ENCODE results near the gene DTX2.
"Not testable (repeated sequence)": the region's sequence is repeated elsewhere in the genome, so short reads cannot be mapped to it uniquely, and the experiment has no call there.

DTX2 gene

DNA sequence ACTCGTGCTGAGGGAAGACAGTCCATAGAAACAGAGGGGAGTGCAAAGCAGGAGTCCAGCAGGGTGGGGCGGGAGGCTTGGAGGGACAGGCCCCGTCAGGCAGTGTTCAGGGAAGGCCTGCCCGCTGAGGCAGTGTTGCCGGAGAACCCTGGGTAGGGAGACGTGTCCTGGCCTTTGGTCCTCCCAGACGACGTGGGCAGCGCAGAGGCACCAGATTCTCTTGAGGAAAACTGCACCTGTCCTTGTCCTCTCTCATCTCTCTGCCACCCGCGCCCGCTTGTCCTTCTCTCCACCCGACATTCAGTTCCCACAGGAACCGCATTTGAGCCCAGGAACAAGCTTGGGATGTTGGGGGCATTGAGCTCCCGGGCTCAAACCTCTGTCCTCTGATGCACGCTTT is 34.2 kb downstream of the DTX2 start:
- DNase-seq, result not testable (repeated sequence)

DNA sequence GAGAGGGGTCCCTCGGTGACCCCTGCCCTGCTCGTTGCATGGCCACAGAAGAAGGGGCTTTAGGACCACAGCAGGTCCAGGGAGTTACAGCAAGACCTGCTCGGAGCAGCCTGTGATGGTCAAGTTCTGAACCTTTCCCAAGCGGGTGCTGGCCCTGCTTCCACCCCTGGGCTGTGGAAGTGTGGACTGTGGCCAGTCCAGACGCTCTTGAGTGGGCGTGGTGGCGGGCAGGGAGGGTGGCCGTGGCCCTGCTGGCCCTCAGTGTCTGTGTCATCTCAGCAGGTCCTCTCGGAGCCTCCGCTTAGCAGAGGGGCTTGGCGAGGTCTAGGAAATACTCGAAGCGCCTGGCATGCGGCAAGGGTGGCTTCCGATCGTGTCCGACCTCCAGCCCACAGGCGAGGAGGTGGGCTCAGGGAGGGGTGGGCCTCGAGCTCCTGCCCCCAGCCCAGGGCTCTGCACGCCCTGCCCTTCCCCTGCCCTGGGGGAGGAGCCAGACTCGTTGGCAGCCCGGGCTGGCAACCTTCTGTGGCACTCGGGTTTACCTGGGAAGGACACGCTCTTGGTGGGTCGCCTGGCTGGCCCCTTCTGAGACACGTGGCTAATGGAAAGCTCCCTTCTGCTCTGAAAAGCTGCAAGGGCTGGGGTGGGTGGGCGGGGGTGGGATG is 36.5 kb downstream of the DTX2 start:
- DNase-seq, result not testable (repeated sequence)

DNA sequence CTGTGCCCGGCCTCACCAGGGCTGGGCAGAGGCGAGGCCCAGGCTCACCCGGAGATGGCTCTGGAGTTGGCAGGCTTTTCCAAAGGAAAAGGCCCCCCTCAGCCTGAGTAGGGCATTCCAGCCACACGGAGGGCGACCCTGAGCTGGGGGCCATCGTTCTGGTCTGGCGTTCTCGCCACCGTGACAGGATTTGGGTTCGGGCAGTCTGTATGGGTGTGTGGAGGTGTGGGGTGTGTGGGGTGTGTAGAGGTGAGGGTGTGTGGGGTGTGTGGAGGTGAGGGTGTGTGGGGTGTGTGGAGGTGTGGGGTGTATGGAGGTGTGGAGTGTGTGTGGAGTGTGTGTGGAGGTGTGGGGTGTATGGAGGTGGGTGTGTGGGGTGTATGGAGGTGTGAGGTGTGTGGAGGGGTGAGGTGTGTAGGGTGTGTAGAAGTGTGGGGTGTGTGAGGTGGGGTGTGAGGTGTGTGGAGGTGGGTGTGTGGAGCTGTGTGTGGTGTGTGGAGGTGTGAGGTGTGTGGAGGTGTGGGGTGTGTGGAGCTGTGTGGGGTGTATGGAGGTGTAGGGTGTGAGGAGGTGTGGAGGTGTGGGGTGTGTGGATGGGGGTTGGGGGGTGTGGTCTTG is 37.2 kb downstream of the DTX2 start:
- not testable (repeated sequence) for DNase-seq

DNA sequence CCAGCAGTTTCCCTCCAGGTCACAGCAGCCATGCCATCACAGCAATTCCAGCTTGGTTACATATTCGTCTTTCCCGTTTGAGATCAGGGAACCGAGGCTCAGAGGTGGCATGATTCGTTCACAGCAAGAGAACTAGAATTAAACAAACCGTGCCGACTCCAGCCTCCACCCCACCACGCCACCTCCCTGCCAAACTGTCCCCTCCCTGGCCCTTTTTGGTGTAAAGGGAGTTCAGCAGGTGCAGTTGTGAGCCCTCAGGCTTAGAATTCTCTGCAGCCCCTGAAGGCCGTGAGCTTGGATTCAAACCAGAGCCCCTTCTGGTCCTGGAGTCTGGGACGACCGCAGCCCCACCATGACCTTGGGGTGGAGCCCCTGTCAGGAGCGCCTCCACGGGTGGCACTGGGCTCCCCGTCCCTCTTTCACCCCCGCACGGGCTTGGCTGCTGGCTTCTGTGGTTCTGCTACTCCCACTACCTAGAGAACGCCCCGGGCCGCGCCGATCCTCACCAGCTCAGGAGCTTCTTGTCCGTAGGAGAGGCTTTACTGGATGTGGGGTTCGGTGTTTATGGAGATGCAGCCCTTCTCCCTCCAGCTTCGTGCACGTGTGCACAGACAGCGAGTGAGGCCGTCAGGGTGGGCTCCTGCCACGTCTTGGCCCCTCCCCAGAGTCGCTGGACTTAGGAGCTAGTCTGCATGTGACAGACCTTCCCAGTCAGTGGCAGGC is 37.9 kb downstream of the DTX2 start:
- DNase-seq, result not testable (repeated sequence)

DNA sequence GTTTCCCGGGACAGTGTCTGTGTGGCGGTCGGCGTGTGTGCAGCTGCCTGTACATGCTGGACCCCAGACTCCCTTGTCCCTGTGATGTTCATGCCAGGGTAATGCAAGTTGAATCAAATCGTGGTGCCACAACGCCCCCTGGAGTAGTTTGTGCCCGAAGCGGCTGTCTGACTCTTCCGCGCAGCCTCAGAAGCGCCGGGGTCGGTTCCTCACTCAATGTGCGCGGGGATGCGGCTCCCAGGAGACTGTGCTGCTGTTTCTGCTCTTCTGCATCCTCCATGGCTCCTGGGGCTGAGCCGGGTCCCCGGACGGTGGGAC is 38.4 kb downstream of the DTX2 start:
- DNase-seq, result not testable (repeated sequence)

DNA sequence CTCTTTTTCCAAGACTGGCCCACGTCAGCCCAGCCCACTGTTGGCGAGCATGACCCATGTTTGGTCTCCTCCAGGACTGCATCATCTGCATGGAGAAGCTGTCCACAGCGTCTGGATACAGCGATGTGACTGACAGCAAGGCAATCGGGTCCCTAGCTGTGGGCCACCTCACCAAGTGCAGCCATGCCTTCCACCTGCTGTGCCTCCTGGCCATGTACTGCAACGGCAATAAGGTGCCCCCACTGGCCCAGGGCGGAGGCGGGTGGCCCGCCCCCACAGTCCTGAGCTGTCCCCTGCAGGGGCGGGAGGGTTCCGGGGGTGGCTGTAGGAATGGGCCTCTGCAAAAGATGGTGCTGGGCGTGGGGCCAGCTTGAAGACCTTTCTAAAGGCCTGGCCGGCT is 40.7 kb downstream of the DTX2 start:
- not testable (repeated sequence) for DNase-seq

DNA sequence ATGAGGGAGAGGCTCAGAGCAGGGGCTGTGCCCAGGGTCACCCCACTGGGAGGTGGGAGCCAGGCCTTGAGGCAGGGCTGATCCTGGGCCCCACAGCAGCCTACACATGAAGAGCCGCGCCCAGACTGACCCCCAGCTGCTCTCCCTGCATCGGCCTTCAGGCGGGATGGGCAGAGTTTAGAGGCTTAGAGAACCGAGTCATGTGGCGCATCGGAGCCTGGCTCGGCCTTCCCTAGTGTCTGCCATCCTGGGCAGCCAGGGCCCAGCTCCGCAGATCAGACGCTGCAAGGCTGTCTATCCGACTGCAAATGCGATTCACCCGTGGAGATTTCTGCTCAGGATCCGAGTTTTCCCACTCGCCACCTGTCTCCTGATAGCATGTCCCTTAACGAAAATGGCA is 41.3 kb downstream of the DTX2 start:
- DNase-seq, result not testable (repeated sequence)

DNA sequence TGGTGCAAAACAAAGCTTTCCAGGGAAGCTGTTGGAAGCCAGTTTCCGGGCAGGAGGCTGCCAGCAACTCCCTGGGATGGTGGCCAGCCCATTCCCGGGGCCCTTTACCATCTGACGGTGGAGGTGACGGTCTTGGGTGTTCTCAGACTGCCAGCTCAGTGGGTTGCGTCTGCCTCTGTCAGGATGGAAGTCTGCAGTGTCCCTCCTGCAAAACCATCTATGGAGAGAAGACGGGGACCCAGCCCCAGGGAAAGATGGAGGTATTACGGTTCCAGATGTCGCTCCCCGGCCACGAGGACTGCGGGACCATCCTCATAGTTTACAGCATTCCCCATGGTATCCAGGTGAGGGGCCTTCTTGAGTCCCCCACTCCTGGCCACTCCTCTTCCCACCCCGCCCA is 41.7 kb downstream of the DTX2 start:
- not testable (repeated sequence) for DNase-seq

DNA sequence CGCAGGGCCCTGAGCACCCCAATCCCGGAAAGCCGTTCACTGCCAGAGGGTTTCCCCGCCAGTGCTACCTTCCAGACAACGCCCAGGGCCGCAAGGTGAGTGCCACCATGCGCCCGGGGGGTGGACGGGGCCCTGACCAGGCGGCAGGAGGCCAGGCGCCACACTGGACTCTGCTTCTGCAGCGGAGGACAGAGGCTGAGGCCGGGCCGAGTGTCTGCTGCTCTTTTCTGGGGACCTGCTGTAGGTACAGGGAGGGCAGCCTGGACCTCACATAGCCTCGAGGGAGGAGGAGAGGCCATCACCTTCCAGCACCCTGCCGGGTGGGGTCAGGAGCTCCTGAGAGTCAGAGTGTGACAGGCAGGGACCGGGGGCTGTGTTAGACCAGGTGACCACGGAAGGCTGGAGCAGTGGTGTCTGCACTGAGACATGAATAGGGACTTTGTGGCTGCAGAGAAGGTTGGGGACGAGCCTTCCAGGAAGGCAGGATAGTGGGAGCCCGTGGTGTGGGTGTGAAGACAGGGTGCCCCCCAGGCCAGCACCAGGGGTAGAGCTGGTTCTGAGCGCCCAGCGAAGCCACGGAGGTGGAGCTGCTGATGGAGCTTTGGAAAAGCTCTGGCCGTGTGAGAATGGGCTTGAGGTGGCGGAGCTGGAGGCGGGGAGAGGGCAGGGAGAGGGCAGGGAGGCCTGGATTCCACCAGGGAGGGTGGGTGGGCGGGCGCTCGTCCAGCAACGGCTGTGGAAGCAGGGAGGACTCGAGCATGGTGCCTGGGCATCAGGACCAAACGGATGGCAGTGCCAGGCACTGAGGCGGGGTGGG is 43.0 kb downstream of the DTX2 start:
- not testable (repeated sequence) for DNase-seq

DNA sequence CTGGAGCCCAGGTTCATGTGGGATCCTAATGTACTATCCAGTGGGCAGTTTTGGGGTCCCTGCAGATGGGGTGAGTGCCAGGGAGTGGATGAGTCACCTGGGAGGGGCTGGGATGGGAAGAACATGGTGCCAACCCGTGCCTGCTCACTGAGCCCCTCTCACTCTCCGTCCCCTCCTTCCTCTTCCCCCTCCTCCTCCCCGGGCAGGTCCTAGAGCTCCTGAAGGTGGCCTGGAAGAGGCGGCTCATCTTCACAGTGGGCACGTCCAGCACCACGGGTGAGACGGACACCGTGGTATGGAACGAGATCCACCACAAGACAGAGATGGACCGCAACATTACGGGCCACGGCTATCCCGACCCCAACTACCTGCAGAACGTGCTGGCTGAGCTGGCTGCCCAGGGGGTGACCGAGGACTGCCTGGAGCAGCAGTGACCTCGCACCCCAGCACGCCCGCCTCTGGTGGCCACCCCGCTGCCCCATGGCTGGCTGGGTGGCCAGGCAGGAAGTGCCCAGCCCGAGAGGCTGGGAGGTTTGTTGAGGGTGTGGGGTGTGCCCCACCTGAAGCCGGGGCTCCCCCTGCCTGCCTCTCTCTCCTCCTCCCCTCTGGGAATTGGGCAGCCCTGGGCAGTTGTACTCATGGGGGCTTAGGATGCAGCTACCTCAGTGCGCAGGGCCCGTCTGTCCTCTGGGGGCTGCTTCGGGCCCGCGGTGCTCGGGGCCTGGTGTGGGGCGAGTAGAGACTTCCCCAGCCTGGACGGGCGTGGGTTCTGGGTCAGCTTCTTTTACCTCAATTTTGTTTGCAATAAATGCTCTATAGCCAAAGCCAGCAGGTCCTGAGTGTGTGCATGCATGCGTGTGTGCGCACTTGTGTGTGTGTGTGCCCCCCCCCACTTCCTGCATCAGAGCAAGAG is 43.9 kb downstream of the DTX2 start:
- no peak for DNase-seq

DNA sequence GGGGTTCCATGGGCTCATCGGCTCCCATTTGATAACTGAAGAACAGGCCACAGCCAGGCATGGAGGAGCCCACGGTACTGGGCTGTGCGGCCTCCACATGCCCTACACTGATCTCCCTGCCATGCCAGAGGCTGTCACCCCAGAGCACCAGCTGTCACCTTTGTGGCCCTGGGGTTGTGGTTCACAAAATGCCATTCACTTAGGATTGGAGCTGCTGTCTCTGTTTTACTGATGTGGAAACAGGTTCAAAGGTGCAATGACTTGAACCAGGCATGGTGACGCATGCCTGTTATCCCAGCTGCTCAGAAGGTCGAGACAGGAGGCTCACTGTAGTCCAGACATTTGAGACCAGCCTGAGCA is 44.6 kb downstream of the DTX2 start:
- no peak for DNase-seq

DNA sequence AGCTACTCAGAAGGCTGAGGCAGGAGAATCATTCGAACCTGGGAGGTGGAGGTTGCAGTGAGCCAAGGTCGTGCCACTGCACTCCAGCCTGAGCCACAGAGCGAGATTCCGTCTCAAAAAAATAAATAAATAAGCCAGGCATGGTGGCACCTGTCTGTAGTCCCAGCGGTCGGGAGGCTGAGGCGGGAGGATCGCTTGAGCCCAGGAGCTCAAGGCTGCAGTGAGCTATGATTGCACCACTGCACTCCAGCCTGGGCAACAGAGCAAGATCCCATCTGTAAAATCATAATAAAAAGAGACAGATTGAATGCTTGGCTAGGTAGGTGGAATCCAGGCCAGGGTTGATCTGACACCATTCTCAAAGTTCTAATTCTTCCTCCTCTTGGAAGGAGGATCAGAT is 45.1 kb downstream of the DTX2 start:
- DNase-seq, result not testable (repeated sequence)

DNA sequence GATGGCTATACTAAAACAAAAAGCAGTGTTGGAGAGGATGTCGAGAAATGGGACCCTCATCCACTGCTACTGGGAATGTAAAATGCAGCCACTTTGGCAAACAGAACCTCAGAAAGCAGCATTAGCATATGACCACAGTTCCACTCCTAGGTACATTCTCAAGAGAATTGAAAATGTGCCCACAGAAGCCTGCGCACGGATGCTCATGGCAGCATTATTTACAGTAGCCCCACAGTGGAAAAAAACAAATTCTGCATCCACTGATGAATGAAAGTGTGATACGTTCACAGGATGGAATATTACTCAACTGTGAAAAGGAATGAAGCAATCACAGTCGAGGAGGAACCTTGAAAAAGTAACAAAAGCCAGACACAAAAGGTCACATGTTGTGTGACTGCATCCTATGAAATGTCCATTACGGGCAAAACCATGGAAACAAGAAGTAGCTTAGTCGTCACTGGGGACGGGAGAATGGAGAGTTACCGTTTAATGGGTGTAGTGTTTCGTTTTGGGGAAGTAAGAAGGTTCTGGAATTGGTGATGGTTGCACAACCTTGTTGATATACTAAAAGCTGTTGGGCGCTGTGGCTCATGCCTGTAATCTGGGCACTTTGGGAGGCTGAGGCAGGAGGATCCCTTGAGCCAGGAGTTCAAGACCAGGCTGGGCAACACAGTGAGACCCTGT is 46.4 kb downstream of the DTX2 start:
- DNase-seq, result no peak

DNA sequence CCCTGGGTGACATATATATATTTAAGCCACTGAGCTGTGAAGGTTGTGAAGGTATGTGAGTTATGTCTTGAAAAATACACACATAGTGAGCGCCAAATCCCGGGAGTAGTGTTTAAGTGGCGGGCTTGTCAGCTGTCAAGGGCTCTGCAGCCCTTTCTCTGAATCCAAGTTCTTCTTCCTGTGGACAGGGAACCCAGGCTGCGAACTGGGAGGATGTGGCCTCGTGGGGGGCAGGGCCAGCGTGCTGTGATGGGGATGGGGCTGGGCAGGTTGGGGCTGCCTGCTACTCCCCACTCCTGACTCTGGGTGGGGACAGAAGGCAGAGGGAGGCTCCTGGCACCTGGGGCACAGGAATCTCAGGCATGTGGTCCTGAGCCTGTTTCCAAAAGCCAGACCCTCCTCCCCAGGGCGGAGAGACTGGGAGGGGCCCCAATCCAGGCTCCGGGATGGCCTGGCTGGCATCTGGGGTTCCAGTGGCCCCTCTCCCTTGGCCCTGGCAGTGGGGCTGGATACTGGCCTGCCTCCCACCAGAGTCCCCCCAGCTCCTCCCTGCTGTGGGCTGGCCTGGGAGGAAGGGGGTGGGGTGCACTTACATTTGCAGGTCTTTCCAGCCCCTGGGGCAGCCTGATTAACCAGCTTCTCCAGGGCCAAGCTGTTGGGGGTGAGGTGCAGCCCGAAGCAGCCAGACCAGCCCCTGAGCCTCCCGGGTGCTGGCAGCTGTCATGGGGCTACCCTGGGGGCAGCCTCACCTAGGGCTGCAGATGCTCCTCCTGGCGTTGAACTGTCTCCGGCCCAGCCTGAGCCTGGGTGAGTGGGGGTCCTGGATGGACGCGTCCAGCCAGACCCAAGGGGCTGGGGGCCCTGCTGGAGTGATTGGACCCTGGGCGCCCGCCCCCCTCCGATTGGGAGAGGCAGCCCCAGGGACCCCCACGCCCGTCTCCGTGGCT is 48.7 kb downstream of the DTX2 start, which contains the start of gene UPK3B:
Gene UPK3B (plus strand): TSS at position 622 of the 947 bp plus-strand sequence. CDS start 101 bp downstream, at position 723.
- no peak for DNase-seq

DNA sequence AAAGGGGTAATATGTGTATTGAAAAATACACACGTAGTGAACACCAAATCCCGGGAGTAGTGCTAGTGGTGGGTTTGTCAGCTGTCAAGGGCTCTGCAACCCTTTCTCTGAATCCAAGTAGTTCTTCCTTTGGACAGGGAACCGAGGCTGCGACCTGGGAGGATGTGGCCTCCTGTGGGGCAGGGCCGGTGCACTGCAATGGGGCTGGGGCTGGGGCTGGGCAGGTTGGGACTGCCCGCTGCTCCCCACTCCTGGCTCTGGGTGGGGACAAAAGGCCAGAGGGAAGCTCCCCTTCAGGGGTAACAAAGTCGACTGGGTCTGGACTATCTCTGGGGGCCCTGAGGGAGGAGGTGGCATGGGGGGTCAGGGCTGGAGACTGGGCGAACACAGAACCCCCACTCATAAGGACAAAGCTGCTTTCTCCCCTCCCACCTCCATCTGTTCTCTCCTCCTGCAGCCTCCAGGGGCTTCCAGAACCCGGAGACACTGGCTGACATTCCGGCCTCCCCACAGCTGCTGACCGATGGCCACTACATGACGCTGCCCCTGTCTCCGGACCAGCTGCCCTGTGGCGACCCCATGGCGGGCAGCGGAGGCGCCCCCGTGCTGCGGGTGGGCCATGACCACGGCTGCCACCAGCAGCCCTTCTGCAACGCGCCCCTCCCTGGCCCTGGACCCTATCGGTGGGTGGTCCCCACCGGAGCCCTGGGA is 49.8 kb downstream of the DTX2 start:
- DNase-seq, result not testable (repeated sequence)

DNA sequence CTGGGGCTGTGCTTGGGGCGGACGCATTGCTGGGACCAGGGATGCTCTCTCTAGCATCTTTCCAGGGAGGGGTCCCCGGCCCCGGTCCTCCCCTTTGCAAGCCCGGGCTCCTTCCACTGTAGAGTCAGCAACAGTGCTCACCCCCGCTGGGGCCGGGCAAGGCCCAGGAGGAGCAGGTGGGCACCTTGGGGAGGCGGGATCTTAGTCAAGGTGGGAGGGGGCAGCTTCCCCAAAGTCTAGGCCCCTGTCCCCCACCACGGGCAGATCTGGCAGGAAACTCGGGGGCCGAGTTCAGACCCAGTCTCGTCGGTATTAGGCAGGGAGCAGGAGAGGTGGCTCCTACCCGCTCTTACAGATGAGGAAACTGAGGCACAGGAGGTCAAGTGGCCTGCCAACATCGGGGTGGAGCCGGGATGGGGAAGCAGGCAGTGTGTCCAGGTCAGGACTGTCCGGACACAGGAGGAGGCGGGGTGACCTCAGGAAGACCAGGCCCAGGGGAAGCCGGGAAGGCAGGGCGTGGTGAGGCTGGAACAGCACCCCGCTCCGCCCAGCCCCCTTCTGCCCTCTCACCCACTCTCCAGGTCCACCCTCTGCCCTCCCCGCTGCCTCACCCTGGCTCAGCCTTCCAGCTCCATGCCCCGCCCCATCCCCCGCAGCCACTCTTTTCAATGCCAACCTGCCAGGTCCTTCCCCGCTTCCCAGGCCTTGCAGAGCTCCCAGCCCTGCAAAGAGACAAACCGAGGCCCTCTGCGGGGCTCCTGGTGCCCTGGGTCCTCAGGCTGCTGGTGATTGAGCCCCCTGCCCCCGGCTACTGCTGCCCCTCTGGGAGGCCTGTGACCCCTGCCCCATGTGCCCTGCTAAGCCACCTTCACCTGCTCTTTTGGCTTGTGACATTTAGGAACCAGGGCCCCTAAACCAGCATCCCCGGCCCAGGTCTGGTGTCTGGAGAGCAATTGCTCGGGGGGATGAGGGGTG is 50.7 kb downstream of the DTX2 start:
- not testable (repeated sequence) for DNase-seq

DNA sequence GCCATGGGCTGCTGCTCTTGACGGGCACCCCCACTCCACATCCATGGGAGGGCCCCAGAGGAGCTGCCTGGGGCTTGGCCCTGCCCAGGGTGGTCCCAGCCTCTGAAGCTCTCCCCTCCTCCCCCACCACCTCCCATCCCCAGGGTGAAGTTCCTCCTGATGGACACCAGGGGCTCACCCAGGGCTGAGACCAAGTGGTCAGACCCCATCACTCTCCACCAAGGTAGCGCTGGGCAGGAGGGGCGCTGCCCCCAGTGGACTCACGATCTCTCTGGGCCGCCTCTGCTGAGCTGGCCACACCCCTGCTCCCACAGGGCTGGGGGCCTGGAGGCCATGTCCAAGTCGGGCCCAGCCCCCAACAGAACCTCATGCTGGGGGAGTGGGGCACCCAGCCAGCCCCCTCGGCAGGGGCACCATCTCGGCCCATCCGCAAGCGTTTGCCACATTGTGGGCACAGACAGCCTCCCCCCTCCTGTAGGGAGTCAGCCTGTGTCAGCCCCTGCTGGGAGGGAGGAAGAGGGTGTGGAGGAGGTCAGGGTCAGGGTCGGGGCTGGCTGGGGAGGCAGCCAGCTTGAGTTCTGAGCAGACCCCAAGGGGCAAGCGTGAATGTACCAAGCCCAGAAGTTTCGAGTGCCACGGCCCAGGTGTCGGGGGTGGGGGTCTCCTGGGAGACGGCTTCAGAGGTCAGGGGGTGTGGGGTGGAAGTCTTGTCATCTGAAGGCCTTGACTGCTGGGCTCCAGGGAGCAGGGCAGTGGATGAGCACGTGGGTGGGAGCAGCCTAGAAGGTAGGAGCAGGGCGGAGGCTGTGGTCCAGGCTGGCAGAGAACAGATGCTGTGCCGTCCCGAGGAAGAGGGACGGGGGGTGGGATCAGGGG is 51.7 kb downstream of the DTX2 start:
- DNase-seq, result no peak

All from activated T-cell treated with anti-CD3 and anti-CD28 coated beads for 4 hours (primary cell).